Measurements from ENCODE around the gene TYW1B.
"Not testable (repeated sequence)": the region's sequence is repeated elsewhere in the genome, so short reads cannot be mapped to it uniquely, and the experiment has no call there.

TYW1B gene

GRCh38 chr7:72783601-72784370, 44.2 kb downstream of the TYW1B start:
- H3K9me3 ChIP-seq (ENCODE audit: insufficient read depth, low read depth, low read length); H3K9ac ChIP-seq (ENCODE audit: low read depth, low read length); H3K27ac ChIP-seq (ENCODE audit: low read depth, low read length); H3K27me3 ChIP-seq (ENCODE audit: insufficient read depth, low read length); H3K4me3 ChIP-seq (ENCODE audit: low read length); H3K36me3 ChIP-seq (ENCODE audit: insufficient read depth, low read length); H3K4me1 ChIP-seq (ENCODE audit: insufficient read depth, low read length): not testable (repeated sequence)
- WGBS, result 79% methylated on average over 3 of the region's 4 CpGs

GRCh38 chr7:72781631-72782030, 46.4 kb downstream of the TYW1B start:
- Histone ChIP-seq H3K9ac (ENCODE audit: low read depth, low read length) (no peak overlapping the region), H3K36me3 (ENCODE audit: insufficient read depth, low read length) (peaks cover 2% of the 10 kb centered on the region; the same call in 1 of the 2 replicates), H3K9me3 (ENCODE audit: insufficient read depth, low read depth, low read length) (no peaks in the 10 kb centered on the region), H3K27me3 (ENCODE audit: insufficient read depth, low read length) (no peaks in the 10 kb centered on the region), H3K4me3 (ENCODE audit: low read length) (no peak overlapping the region), H3K27ac (ENCODE audit: low read depth, low read length) (no peak overlapping the region), H3K4me1 (ENCODE audit: insufficient read depth, low read length) (no peaks in the 10 kb centered on the region)
- 94% methylated on average over 6 of the region's 6 CpGs for WGBS

GRCh38 chr7:72781161-72781560, 46.8 kb downstream of the TYW1B start:
- no peak overlapping the region for H3K27ac ChIP-seq (ENCODE audit: low read depth, low read length)
- no peak overlapping the region for H3K9ac ChIP-seq (ENCODE audit: low read depth, low read length)
- H3K4me3 ChIP-seq (ENCODE audit: low read length), result no peak overlapping the region
- no peaks in the 10 kb centered on the region for H3K4me1 ChIP-seq (ENCODE audit: insufficient read depth, low read length)
- WGBS, result 95% methylated on average over 8 of the region's 8 CpGs
- H3K9me3 ChIP-seq (ENCODE audit: insufficient read depth, low read depth, low read length), result no peaks in the 10 kb centered on the region
- H3K36me3 ChIP-seq (ENCODE audit: insufficient read depth, low read length), result peaks cover 2% of the 10 kb centered on the region; the same call in 1 of the 2 replicates
- no peaks in the 10 kb centered on the region for H3K27me3 ChIP-seq (ENCODE audit: insufficient read depth, low read length)

DNA sequence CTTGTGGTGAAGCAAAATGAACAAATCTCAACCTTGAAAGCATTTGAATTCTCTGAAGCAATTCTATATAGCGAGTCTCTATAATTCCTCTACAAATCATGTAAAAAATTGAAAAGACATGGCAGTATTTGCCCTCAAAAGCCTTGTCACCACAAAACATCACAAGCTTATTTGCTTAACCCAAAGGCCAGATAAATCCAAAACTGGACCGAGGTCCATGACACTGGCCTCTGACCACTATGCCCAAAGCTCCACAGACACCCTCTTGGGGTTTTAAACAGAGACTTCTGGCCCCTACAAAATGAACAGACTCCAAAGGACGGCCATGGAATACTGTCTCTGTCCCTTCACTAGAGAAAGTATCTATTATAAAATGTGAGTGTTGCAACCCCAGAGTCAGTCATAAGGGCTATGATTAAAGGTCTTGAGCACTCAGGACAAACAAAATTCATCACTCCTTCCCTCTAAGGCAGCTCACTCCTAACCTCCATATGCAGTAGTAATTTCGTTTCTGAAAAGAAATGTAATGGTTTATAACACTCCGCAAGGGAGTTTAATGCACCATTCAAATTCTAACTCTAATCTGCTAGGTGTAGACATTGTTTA, 47.6 kb downstream of the TYW1B start:
- H3K9me3 ChIP-seq (ENCODE audit: insufficient read depth, low read depth, low read length); H3K27ac ChIP-seq (ENCODE audit: low read depth, low read length); H3K36me3 ChIP-seq (ENCODE audit: insufficient read depth, low read length); H3K4me3 ChIP-seq (ENCODE audit: low read length); H3K27me3 ChIP-seq (ENCODE audit: insufficient read depth, low read length); H3K9ac ChIP-seq (ENCODE audit: low read depth, low read length); H3K4me1 ChIP-seq (ENCODE audit: insufficient read depth, low read length): not testable (repeated sequence)
- 97% methylated on average over 3 of the region's 5 CpGs for WGBS

GRCh38 chr7:72777167-72777566, 50.8 kb downstream of the TYW1B start:
- H3K27me3 ChIP-seq (ENCODE audit: insufficient read depth, low read length); H3K9ac ChIP-seq (ENCODE audit: low read depth, low read length); H3K36me3 ChIP-seq (ENCODE audit: insufficient read depth, low read length); H3K27ac ChIP-seq (ENCODE audit: low read depth, low read length); H3K4me3 ChIP-seq (ENCODE audit: low read length); H3K4me1 ChIP-seq (ENCODE audit: insufficient read depth, low read length); H3K9me3 ChIP-seq (ENCODE audit: insufficient read depth, low read depth, low read length): not testable (repeated sequence)
- WGBS, result 100% methylated on average over 1 of the region's 2 CpGs

- H3K36me3 ChIP-seq (ENCODE audit: insufficient read depth, low read length); H3K4me3 ChIP-seq (ENCODE audit: low read length); H3K27me3 ChIP-seq (ENCODE audit: insufficient read depth, low read length); H3K9ac ChIP-seq (ENCODE audit: low read depth, low read length); H3K9me3 ChIP-seq (ENCODE audit: insufficient read depth, low read depth, low read length); H3K27ac ChIP-seq (ENCODE audit: low read depth, low read length); H3K4me1 ChIP-seq (ENCODE audit: insufficient read depth, low read length): not testable (repeated sequence)
- WGBS, result 93% methylated on average over 1 of the region's 2 CpGs
Measured at GRCh38 chr7:72772627-72773026, 55.4 kb downstream of the TYW1B start.

- not testable (repeated sequence) for H3K27ac ChIP-seq (ENCODE audit: low read depth, low read length); H3K4me3 ChIP-seq (ENCODE audit: low read length); H3K27me3 ChIP-seq (ENCODE audit: insufficient read depth, low read length); H3K4me1 ChIP-seq (ENCODE audit: insufficient read depth, low read length); H3K9me3 ChIP-seq (ENCODE audit: insufficient read depth, low read depth, low read length); H3K36me3 ChIP-seq (ENCODE audit: insufficient read depth, low read length); H3K9ac ChIP-seq (ENCODE audit: low read depth, low read length)
- 96% methylated on average over 5 of the region's 5 CpGs for WGBS
Measured at GRCh38 chr7:72766994-72767393, 61.0 kb downstream of the TYW1B start.

DNA sequence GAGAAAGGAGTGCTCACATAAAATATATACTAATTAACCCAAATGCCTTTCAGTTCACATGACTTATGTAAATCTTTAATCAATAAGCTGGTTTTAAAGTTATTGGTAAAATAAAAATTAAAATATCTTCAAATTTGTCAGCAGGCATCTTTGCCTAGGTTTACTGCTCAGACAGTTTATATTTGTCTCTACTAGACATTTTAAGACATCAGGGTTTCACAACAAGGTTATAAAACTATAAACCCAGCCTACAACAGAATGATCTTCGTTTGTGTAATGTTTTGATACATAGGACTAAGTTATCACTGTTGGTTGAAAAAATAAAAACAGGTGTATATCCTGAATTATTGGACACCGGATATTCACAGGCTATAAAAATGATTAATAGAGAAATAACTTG, 67.4 kb downstream of the TYW1B start:
- Histone ChIP-seq H3K4me1 (ENCODE audit: insufficient read depth, low read length) (no peaks in the 10 kb centered on the region), H3K4me3 (ENCODE audit: low read length) (no peak overlapping the region), H3K27ac (ENCODE audit: low read depth, low read length) (no peak overlapping the region), H3K9me3 (ENCODE audit: insufficient read depth, low read depth, low read length) (peaks cover 14% of the 10 kb centered on the region; the same call in 1 of the 2 replicates), H3K36me3 (ENCODE audit: insufficient read depth, low read length) (no peaks in the 10 kb centered on the region), H3K9ac (ENCODE audit: low read depth, low read length) (no peak overlapping the region), H3K27me3 (ENCODE audit: insufficient read depth, low read length) (no peaks in the 10 kb centered on the region)
- WGBS, result 63% methylated on average over 2 of the region's 2 CpGs

DNA sequence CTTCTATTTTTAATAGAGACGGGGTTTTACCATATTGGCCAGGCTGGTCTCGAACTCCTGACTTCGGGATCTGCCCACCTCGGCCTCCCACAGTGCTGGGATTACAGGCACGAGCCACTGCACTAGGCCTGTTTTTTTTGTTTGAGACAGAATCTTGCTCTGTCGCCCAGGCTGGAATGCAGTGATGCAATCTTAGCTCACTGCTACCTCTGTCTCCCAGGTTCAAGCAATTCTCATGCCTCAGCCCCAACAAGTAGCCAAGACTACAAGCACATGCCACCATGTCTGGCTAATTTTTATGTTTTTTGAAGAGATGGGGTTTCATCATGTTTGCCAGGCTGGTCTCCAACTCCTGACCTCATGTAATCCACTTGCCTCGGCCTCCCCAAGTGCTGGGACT, 73.7 kb downstream of the TYW1B start:
- no peak overlapping the region for H3K27ac ChIP-seq (ENCODE audit: low read depth, low read length)
- H3K9ac ChIP-seq (ENCODE audit: low read depth, low read length), result no peak overlapping the region
- H3K36me3 ChIP-seq (ENCODE audit: insufficient read depth, low read length), result no peaks in the 10 kb centered on the region
- no peaks in the 10 kb centered on the region for H3K9me3 ChIP-seq (ENCODE audit: insufficient read depth, low read depth, low read length)
- no peaks in the 10 kb centered on the region for H3K4me1 ChIP-seq (ENCODE audit: insufficient read depth, low read length)
- WGBS, result 93% methylated on average over 7 of the region's 7 CpGs
- no peak overlapping the region for H3K4me3 ChIP-seq (ENCODE audit: low read length)
- no peaks in the 10 kb centered on the region for H3K27me3 ChIP-seq (ENCODE audit: insufficient read depth, low read length)

DNA sequence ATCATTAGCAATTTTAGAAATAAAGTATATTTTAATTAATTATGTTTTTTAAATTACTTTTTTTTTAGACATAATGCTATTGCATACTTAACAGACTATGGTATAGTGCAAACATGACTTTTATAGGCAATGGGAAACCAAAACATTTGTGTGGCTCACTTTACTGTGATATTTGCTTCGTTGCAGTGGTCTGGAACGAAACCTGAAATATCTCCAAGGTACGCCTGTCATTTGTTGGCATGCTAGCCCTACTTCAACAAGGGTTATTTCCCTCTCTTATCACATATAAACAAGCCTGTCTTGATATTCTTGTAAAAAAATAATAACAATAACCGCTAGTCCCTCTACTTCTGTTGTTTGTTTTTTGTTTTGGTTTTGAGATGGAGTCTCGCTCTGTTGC, 74.2 kb downstream of the TYW1B start:
- Histone ChIP-seq H3K9me3 (ENCODE audit: insufficient read depth, low read depth, low read length) (no peaks in the 10 kb centered on the region), H3K27ac (ENCODE audit: low read depth, low read length) (no peak overlapping the region), H3K27me3 (ENCODE audit: insufficient read depth, low read length) (no peaks in the 10 kb centered on the region), H3K4me3 (ENCODE audit: low read length) (no peak overlapping the region), H3K9ac (ENCODE audit: low read depth, low read length) (no peak overlapping the region), H3K4me1 (ENCODE audit: insufficient read depth, low read length) (no peaks in the 10 kb centered on the region), H3K36me3 (ENCODE audit: insufficient read depth, low read length) (no peaks in the 10 kb centered on the region)
- 96% methylated on average over 5 of the region's 5 CpGs for WGBS

- H3K9me3 ChIP-seq (ENCODE audit: insufficient read depth, low read depth, low read length); H3K27ac ChIP-seq (ENCODE audit: low read depth, low read length); H3K9ac ChIP-seq (ENCODE audit: low read depth, low read length); H3K27me3 ChIP-seq (ENCODE audit: insufficient read depth, low read length); H3K4me3 ChIP-seq (ENCODE audit: low read length); H3K4me1 ChIP-seq (ENCODE audit: insufficient read depth, low read length); H3K36me3 ChIP-seq (ENCODE audit: insufficient read depth, low read length): not testable (repeated sequence)
- 94% methylated on average over 3 of the region's 4 CpGs for WGBS
Measured at GRCh38 chr7:72753229-72753628, 74.8 kb downstream of the TYW1B start.

DNA sequence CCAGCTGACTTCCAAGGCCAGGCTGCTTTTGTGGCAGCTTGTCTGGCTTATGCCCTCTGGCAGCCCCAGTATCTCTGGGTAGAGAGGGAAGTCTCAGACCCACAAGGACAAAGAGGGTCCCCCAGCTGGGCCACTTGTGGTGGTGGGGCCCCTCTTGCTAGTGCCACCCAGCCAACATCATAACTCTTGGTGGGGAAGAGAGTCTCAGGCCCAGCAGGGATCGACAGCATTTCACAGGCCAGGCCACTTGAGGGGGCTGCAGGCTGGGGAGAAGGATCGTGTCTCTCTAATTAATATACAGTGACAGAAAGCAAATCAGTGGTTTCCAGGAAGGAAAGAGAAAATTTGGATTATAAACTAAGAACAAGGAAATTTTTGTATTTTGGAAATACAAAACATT, 76.0 kb downstream of the TYW1B start:
- no peak overlapping the region for H3K4me3 ChIP-seq (ENCODE audit: low read length)
- no peaks in the 10 kb centered on the region for H3K9me3 ChIP-seq (ENCODE audit: insufficient read depth, low read depth, low read length)
- no peak overlapping the region for H3K9ac ChIP-seq (ENCODE audit: low read depth, low read length)
- H3K27ac ChIP-seq (ENCODE audit: low read depth, low read length), result no peak overlapping the region
- no peaks in the 10 kb centered on the region for H3K27me3 ChIP-seq (ENCODE audit: insufficient read depth, low read length)
- H3K4me1 ChIP-seq (ENCODE audit: insufficient read depth, low read length), result no peaks in the 10 kb centered on the region
- H3K36me3 ChIP-seq (ENCODE audit: insufficient read depth, low read length), result no peaks in the 10 kb centered on the region
- WGBS, result 65% methylated on average over 2 of the region's 2 CpGs
